Amniotic stem cell (primary cell): ENCODE data around the gene P3H4.

Experiments used
- DNase-seq: peaks from one replicate; lab custom pipeline; 2025; lab: John Stamatoyannopoulos, UW

Gene P3H4

DNA sequence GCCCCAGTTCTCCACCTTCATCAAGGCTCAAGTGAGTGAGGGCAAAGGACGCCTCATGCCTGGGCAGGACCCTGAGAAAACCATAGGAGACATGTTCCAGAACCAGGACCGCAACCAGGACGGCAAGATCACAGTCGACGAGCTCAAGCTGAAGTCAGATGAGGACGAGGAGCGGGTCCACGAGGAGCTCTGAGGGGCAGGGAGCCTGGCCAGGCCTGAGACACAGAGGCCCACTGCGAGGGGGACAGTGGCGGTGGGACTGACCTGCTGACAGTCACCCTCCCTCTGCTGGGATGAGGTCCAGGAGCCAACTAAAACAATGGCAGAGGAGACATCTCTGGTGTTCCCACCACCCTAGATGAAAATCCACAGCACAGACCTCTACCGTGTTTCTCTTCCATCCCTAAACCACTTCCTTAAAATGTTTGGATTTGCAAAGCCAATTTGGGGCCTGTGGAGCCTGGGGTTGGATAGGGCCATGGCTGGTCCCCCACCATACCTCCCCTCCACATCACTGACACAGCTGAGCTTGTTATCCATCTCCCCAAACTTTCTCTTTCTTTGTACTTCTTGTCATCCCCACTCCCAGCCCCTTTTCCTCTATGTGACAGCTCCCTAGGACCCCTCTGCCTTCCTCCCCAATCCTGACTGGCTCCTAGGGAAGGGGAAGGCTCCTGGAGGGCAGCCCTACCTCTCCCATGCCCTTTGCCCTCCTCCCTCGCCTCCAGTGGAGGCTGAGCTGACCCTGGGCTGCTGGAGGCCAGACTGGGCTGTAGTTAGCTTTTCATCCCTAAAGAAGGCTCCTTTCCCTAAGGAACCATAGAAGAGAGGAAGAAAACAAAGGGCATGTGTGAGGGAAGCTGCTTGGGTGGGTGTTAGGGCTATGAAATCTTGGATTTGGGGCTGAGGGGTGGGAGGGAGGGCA, 10.7 kb upstream of the P3H4 start:
- no peak for DNase-seq

DNA sequence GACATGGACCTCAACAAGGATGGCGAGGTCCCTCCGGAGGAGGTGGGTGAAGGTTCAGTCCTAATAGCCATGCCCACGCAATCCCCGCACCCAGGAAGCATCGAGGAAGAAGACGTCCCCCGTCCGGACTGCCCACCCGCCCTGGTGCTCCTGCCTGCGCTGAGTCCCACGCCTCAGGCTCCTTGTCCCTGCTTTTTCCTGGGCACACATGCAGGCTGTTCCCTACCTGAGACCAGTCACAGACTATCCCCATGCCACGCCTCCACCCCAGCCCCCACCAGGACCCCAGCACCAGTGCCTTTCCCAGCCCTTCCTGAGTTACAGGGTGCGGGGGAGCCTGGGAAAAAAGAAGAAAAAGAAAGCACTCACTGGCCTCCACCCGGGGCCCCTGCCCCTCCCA, 10.0 kb upstream of the P3H4 start:
- no peak for DNase-seq

DNA sequence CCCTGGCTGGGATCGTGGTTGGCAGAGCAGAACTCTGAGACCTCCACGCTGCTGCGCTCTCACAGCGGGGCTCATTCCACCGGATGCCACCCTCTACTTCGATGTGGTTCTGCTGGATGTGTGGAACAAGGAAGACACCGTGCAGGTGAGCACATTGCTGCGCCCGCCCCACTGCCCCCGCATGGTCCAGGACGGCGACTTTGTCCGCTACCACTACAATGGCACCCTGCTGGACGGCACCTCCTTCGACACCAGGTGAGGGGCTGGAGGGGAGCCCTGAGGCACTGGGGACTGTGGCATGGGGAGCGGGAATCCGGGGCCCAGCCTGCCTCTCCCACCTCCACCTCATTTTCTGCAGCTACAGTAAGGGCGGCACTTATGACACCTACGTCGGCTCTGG, 6.3 kb upstream of the P3H4 start:
- no peak for DNase-seq

DNA sequence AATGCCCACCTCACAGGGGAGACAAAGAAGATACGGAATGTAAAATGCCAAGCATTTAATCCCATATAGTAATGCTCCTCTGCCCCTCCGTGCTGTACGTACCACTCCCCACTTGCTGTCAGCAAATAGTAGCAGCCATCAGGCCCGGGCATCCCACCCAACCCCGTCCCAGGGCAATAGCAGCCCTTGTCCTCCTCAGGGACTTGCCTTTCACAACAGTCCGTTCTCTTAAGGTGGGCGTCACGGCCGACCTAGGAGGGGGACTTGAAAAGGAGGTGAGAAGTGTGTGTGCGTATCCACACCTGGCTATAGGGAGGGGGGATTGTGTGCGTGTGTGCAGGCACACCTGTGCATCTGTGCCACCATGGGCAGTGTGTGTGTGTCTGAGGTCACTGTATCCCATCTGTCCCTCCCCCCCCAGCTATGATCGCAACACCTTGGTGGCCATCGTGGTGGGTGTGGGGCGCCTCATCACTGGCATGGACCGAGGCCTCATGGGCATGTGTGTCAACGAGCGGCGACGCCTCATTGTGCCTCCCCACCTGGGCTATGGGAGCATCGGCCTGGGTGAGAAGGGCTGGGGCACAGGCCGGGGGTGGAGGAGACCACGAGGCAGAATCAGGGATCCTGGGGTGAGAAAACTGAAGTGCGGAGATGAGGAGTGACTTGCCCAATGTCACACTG, 5.0 kb upstream of the P3H4 start:
- DNase-seq, result no peak

DNA sequence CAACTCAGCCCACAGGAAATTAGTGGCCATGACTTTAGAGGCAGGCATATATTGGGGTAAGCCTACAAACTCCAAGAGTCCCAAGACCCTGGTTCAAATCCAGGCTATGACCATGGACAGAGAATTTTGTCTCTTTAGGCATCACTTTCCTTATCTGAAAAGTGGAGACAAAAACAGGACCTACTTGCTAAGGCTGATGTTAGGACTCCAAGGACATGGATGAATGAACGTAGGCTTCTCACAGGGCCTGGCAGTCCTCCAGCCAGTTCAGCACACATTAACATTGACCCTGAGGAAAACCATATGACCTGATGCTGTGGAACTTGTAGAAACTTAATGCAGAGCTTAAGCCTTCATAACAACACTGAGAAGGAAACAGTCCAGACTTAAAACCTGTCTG, 2.4 kb upstream of the P3H4 start:
- DNase-seq, result no peak

- DNase-seq, result no peak
These were observed 2.0 kb upstream of the P3H4 start for GRCh38 chr17:41813699-41814124.

DNA sequence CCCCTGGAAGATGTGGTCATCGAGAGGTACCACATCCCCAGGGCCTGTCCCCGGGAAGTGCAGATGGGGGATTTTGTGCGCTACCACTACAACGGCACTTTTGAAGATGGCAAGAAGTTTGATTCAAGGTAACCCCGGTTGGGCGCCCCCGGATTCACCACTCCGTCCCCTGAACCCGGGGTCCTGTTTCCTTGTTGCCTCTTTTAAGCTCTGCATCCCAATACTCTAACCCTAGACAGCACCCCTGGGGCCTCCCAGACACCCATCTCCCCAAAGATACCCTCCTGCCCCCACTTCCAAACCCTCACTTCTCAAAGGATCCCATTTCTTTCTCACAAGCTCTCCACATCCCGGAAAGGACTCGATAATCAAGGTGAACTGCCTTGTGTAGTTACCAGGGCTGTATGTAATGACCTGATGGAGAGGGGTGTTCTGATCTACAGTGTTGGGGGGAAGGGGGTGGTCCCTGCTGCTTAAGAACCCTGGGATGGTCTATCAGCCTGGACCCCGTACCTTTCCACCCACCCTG, 1.5 kb upstream of the P3H4 start:
- DNase-seq, result no peak

GRCh38 chr17:41812381-41813151, 817 bp upstream of the P3H4 start, which contains the start of gene FKBP10:
Gene FKBP10, plus strand, starts transcription at chr17:41813004. Its CDS starts 31 bp downstream, at chr17:41813035.
- DNase-seq, result peak; percentile 80

DNA sequence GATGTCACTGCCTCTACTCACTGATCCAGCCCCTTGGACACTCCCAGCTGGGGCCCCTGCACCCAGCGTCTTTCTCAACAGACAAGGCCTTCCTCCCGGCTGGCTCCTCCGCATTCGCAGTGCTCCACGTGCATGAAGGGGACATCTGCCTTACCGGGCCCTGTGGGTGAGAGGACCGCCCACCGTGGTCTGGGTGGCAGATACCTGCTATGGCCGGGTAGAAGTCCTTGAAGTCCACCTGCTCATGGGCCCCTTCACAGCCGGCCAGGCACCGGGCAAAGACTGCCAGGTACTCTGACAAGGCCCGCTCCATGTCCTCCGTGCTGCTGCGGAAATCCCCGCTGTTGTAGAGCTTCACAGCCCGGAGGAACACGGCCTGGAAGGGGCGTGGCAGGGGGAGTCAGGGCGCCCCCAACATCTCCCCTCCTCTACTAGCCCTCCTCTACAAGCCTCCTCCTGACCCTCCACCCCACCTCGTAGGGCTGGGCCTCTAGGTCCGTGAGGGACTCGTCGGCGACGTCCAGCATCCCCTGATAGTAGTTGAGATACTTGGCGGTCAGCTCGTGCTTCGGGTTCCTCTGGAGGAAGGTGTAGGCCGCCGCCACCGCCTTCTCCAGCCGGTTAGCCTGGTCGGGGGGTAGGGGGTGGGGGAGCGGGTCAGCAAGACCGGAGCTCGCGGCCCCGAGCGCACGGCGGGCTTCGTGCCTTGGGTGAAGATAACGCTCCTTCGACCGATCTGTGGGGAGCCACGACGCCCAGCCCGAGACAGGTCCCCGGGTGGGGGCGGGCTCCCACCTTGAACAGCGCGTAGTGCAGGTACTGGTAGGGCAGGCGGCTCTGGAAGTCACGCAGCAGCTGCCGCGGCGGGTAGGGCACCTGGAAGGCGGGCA, 845 bp downstream of the P3H4 start:
- DNase-seq, result no peak

DNA sequence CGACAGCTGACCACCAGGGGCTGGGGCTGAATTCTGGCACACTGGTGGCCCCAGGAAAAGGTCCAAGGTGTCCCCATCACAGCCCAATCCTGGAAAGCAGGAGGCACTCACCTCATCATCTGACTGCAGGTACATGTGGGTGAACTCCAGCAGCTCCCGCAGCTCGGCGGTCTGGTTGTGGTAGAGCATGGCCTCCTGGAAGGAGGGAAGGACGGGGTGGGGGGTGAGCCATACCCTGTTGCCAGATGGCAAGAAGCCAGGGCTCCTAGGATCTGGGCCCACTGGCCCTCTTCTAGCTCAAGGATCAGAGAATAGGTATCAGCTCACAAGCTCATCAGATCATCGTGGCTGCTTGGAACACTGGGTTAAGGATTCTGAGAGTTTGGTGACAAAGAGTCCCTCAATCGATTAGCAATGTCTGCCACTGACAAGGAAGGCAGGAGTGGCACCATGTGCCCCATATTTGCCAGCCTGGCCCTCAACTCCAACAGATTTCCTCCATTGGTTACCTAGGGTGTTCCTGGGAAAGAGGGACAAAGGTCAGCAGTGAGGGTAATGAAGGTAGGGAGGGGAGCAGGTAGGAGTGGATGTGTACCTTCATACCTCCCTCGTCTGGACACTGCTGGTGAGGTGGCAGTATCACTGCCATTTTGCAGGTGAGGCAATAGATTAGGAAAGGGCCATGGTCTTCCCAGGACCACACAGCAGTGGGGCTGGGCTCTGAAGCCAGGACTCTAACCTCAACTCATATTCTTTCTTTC, 4.9 kb downstream of the P3H4 start:
- no peak for DNase-seq

DNA sequence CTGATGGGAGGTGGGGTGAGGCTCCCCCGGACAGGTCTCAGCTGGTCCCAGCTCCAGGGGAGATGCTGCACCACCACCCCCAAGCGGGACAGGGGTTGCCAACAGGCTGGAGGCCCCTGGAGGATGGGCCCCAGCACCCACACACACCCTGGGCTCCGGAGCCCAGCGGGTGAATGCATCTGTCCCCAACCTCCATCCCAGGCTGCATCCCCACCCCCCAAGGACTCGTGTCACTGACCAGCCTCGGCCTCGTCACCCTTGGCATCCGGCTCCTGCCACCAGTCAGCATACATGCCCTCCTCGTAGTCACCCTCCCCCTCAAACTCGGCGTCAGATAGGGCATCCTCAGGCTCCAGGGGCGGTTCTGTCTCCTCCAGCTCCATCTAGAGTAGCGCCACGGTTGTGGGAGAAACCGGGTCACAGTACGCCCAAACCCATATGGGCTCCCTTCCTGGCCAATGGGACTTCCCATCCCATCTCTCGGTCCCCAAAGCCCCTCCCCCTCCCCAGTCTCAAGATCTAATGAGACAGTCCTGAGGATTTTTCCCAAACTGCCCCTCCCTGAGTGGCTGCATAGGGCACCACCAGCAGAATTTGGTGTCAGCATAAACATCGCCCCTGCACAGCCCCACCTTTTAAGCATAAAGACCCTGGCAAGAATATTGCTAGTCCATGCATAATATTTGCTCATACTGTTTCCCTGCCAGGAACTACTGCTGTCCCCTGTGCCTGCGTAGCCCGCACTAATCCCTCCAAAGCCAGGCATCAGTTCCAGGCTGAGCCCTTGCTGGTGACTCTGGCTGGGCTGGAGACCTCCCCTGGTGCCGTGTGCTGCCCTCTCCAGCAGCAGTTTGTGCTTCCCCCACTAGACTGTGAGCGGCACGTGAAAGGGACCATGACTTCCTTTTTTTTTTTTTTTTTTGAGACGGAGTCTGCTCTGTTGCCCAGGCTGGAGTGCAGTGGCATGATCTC, 8.4 kb downstream of the P3H4 start:
- no peak for DNase-seq

GRCh38 chr17:41801374-41802271, 10.1 kb downstream of the P3H4 start:
- peak; percentile 42 for DNase-seq

DNA sequence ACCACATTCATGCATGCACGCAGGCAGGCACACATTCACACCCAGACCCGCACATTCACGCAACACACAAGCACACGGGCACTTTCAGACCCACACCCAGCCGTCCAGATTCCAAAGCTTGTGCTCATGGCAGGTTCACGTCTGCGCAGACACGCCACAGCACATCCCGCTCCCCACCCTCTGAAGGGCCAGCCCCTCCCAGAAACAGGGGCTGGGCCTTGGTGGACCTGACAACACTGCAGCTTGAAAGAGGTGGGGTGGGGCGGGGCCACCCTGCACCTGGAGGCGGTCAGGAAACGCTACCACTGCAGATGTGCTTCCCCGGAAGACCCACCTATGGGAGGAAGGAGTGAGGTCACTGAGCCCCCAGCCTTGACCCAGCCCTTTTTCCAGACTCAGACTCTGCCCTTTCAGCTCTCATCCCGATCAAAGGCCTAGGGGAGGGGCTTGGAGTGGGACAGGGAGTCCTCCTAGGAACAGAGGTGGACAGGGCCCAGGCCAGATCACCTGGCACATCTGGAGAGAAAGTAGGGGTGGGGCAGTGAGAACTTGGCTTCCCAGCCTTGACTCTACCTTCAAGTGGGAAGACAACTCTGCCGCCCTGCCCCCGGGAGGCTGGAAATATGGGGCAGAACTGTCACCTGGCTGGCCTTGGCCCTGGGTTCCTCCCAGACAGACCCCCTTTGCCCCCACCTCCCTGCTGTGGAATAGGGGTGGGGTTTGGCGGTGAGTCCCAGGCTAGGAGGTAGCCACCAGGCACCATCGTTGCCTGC, 11.0 kb downstream of the P3H4 start:
- peak; percentile 20 for DNase-seq

DNA sequence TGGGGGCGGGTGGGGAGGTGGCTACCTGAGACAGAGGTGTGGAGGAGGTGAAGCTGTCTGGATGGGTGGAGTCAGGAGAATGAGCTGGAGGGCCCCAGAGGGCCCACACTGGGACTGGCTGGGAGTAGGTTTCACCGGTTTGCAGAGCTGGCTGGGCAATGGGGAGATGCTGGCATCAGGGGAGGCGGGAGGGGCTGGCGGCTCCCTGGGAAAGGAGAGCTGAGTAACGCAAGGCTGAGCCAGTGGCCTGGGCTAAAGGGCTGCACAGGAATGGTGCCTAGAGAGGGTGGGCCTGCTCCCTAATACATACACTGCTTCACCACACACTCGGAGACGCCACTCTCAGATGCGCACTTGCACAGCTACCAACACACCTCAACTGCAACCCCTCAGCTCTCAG, 12.4 kb downstream of the P3H4 start:
- no peak for DNase-seq

DNA sequence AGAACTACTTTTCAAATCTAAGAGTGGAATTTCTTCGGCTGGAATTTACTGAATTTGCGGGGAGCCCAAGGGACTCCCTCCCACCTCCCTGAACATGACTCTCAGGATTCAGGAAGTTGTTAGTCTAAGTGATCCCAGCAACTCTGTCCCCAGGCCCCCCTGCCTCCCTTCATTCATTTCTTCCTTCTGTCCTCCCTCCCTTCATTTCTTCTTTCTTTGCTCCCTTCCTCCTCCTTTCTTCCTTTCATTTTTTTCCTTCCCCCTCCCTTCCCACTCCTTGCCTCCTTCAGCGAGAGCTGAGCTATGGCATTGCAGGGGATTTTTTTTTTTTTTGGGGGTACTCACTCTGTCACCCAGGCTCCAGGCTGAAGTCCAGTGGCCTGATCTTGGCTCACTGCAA, 14.4 kb downstream of the P3H4 start:
- DNase-seq, result no peak

DNA sequence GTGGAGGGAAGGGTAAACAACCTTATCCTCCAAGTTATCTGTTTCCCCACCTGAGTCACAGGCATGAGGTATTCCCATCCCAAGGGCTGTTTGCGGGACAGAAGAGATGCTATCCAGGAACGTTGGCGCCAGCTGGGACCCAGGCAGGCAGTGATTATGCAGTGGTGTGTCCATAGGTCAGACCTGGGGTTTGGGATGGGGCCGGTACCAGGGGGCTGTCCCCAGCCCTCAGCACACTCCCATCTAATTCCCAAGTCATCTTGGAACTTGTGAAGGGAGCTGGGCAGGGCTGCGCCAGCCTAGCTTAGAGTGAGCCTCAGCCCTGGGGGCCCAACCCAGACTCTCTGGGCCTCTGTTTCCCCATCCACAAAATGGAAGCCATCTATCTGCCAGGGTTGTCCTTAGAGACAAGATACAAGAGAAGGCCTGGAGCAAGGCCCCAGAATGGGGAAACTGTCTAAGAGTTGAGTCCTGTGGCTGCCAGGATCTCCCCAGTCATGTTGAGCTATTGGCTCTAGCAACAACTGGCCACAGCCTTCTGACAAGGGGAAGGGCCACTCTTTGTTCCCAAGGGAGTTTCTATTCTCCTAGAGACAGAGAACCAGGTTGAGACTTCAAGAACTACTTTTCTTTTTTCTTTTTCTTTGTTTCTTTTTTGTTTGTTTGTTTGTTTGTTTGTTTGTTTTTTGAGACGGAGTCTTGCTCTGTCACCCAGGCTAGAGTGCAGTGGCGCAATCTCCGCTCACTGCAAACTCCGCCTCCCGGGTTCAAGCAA, 15.4 kb downstream of the P3H4 start:
- no peak for DNase-seq

GRCh38 chr17:41794540-41794975, 17.2 kb downstream of the P3H4 start:
- DNase-seq, result no peak
